Endometrial microvascular endothelial cells (primary cell): ENCODE measurements around the gene SH3RF3. TPM values are rescaled to one million over a fixed set of nuclear protein-coding genes. Genes with fewer than 3 reads are reported as not detected.
"Not testable (repeated sequence)": the region's sequence is repeated elsewhere in the genome, so short reads cannot be mapped to it uniquely, and the experiment has no call there.

Source experiments
- in situ Hi-C: cut with HindIII; loops from 2 replicates; pipeline ENCODE4 v1.10.0; 2017; ENCODE audit warnings: low sequenced_read_pairs, low pct_unique_long_range_greater_than_20kb; ENCODE audit errors: inconsistent ontology term
- total RNA-seq: library from RNA; depleted of rRNA; stranded (reverse); fragments of >200 nt; gene quantifications from one replicate; pipeline ENCODE4 v1.2.3, GENCODE V29; 2015; ENCODE audit errors: inconsistent ontology term

The SH3RF3 gene
- total RNA-seq, 1 donor from 2014 or later = 11.7 TPM

DNA sequence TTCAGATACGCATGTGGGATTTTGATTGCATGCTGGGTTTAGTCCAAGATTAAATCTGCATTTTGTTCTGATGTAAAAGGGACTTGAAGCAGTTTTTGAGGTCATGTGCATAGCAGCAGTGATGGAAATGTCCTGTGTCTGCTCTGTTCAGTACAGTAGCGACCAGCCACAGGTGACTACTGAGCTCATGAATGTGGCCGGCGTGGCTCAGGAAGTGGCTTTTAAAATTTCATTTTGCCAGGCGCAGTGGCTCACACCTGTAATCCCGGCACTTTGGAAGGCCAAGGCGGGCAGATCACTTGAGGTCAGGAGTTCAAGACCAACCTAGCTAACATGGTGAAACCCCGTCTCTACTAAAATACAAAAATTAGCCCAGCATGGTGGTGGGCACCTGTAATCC lies 95.3 kb downstream of the SH3RF3 start:
- in situ Hi-C loops = not testable (repeated sequence)

DNA sequence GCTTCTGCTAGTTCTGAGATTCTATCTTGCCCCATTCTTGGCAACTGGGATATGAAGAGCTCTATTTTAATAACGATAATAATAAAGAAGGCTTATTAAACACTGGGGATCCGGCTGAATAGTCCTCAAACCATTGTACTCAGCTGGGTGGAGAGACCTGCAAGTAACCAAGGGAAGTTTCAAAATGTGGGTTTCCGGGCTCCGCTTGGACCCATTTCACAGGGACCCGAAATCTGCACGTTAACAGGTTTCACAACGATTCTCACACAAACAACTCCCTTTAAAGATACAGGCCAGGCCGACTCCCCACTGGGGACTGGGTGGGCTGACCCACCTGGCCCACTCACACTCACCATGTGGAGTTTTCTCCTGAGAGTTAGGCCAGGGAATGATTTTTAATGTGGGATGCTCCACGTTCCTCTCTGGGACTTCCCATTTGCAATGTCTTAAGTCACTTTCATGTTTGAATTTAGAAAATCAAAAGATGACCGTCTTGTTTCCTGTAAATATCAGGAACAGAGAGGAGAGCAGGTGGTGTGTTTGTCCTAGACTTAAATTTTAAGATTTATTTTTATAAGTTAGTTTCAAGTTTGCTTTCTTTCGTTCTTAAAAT lies 96.3 kb downstream of the SH3RF3 start:
- in situ Hi-C loops = no loop called here

DNA sequence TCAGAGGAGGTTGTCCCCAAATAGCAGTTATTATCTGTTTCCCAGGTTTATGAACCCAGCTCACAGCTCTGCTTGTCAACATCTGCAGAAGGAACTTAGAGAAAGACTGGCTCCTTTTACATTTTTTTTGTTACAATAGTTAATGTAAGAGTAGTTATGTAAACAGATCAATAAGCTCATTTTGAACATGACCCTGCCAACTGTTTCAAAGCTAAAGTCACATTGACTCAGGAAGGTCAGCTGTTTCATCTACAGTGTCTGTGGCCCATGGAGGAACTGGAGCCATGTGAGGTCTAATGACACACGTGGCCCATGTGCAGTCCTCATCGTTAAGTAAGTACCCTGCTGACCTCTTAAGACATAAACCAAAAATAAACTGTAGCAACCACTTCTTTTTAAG lies 97.1 kb downstream of the SH3RF3 start:
- in situ Hi-C loops = no loop called here

GRCh38 chr2:109226622-109227021 lies 97.6 kb downstream of the SH3RF3 start:
- in situ Hi-C loops = no loop called here

- in situ Hi-C loops = no loop called here
These were observed 100.2 kb downstream of the SH3RF3 start for GRCh38 chr2:109229094-109229675.

DNA sequence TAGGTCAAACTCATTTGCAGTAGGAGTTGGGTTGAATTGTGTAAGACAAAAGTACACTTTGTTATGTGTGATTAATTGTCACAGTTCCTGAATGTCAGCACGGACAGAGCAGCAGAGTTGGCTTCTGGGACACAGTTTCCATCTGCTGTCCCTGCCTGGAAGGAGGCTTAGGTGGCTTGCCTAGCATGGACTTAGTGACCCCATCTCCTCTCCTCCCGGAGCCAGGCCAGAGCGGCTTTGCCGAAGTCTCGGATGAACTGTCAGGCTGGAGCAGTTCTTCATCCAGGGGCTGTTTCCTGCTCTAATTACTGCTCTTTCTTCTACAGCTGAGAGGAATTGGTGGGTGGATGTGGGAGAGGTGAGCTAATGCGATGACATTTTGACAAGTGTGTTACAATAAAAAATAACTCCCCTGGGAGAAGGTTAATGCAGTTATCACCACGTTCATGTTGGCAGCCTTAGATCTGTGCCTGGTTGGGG lies 102.0 kb downstream of the SH3RF3 start:
- in situ Hi-C loops = no loop called here

- in situ Hi-C loops = no loop called here
These were observed 102.4 kb downstream of the SH3RF3 start for GRCh38 chr2:109231428-109231827.

GRCh38 chr2:109231996-109232705 lies 103.1 kb downstream of the SH3RF3 start:
- in situ Hi-C loops = no loop called here

GRCh38 chr2:109232909-109233308 lies 103.9 kb downstream of the SH3RF3 start:
- in situ Hi-C loops = no loop called here

DNA sequence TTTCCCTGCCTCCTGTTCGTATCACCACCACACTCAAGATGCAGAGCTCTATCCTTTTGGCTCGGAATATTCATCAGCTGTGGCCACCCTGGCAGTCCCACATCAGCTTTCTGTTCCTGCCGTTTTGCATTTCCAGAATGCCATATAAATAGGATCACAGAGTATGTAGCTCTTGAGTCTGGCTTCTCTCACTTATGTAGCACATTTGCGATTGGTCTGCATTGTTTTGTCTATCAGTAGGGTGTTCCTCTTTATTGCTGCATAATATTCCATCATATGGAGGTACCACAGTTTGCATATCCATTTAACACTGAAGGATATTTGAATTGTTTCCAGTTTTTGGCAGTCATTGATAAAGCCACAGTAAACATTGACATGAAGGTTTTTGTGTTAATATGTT lies 104.6 kb downstream of the SH3RF3 start:
- in situ Hi-C loops = no loop called here

DNA sequence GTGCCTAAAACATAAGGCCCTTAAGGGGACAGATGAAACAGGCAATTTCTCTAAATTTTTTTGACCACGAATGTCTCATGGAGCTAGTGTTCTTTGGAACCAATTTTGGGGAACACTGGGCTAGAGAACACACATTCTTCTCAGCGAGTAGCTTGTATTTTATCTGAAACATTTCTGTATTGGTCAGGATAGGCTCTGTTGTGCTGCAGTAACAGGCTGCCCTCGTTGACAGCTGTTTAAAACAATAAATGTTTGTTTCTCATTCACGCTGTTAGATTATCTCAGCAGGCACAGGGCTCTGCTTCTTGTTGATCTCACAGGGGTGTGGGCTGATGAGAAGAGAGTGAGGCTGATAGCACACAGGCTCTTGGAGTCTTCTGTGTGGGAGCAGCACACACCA lies 105.3 kb downstream of the SH3RF3 start:
- in situ Hi-C loops = no loop called here

DNA sequence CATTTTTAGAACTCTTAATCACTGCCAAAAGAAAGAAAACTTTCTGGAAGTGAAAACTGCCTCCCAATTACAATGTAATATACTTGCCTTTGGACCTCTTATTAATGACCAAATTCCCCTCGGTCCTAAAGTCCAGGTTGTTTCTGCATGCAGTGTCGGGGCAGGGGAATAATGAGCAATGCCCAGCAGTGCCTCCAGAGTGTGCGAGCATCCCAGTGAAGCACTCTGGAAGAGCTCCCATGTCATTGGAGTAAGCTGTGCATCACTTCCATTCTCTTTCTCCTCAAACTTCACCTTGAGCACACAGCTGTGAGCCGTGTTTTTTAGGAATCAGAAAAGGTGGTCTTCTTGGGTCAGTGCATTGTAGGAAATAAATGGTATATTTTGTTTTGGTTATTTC lies 107.1 kb downstream of the SH3RF3 start:
- in situ Hi-C loops = no loop called here

DNA sequence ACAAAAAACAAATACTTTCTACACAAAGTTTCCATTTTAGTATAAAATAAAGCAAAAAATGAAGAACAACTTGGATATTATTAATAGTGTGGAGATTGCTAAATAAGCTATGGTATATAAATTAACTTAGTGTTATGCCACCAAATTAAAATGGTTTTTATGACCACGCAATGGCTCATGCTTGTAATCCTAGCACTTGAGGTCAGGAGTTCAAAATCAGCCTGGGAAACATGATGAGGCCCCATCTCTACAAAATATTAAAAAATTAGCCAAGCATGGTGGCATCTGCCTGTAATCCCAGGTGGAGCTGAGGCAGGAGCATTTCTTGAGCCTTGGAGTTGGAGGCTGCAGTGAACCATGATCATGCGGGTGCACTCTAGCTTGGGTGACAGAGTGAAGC lies 108.8 kb downstream of the SH3RF3 start:
- in situ Hi-C loops = no loop called here

DNA sequence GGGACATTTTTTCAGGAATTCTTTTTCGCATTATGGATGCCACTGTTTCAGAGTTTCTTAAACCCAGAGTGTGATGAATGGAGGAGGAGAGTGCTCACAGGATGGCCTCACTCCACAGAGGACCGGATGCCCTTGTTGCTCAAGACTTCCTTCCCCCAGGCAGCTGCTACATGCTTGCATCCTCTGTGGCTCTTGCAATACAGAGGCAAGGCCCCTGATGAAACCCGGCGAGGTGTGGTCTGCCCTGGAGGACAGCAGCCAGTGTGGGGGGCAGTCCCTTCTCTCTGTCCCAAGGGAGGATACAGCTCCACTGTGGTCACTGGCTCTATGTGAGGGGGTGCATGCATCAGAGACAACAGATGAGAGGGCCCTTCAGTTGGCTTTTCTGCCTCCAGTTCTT lies 109.6 kb downstream of the SH3RF3 start:
- in situ Hi-C loops = no loop called here

GRCh38 chr2:109239720-109240119 lies 110.7 kb downstream of the SH3RF3 start:
- in situ Hi-C loops = no loop called here

- in situ Hi-C loops = no loop called here
These were observed 113.2 kb downstream of the SH3RF3 start for GRCh38 chr2:109242210-109242653.

- in situ Hi-C loops = no loop called here
These were observed 113.8 kb downstream of the SH3RF3 start for GRCh38 chr2:109242654-109243331.

DNA sequence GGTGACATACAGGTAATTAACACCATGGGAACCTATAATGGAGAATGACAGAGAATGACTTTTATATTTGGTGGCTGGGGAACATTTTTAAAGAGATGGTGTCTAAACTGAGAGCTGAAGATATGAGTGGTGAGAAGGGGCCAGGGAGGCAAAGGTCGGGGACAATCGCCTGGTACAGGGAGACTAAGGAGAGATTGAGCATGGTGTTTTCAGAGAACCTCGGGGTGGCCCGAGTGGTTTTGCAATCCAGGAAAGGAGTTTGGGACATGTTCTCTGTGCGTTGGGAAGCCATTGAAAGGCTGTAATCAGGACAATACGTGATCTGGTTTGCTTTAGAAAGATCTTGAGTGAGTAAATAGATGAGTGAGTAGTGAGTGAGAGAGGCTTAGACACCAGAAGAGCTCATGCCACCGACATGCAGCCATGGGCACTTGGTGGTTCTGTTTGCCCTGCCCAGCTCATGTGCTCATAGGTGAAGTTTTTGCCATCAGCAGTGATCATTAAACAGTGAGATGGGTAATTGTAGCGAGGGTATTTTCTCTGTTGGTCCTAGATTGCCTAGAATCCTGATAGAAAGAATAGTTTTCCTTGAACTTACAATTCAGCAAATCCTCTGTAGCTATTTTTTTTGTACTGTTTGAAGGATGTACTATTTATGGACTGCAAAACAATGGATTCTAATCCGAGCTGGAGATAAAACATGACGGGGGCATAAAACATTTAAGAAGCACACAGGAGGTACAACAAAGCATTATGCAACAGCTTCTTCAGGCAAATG lies 114.7 kb downstream of the SH3RF3 start:
- in situ Hi-C loops = no loop called here

- in situ Hi-C loops = no loop called here
These were observed 115.2 kb downstream of the SH3RF3 start for GRCh38 chr2:109244304-109244582.
